Loucy (cell line): ENCODE measurements around the gene RNF149.

ENCODE experiments used
- H2AFZ ChIP-seq: fragments of 200-600 bp; sonication (generic); 2 replicates; pipeline ENCODE4 v1.6.0; 2016; ENCODE audit warnings: antibody characterized with exemption, mild to moderate bottlenecking, low read length, moderate library complexity
- H3F3A ChIP-seq: fragments of 200-600 bp; 2 replicates; pipeline ENCODE4 v1.6.0; 2016; ENCODE audit warnings: antibody characterized with exemption, low read depth, mild to moderate bottlenecking
- H3K27me3 ChIP-seq: fragments of 200-600 bp; sonication (generic); 2 replicates; pipeline ENCODE4 v1.6.1; 2014; ENCODE audit warnings: low read length, mild to moderate bottlenecking; ENCODE audit not compliant: insufficient read depth, poor library complexity, severe bottlenecking
- H3K36me3 ChIP-seq: fragments of 200-600 bp; sonication (generic); 2 replicates; pipeline ENCODE4 v1.6.1; 2016; ENCODE audit warnings: low read length; ENCODE audit not compliant: insufficient read depth
- H3K4me1 ChIP-seq: fragments of 200-600 bp; sonication (generic); 2 replicates; pipeline ENCODE4 v1.5.1; 2014; ENCODE audit warnings: low read length, mild to moderate bottlenecking; ENCODE audit not compliant: insufficient read depth, poor library complexity, severe bottlenecking
- H3K4me2 ChIP-seq: fragments of 200-600 bp; sonication (generic); 2 replicates; pipeline ENCODE4 v1.6.0; 2014; ENCODE audit warnings: antibody characterized with exemption, low read length, low read depth, mild to moderate bottlenecking; ENCODE audit not compliant: poor library complexity, severe bottlenecking
- H3K4me3 ChIP-seq: fragments of 200-600 bp; sonication (generic); 2 replicates; pipeline ENCODE4 v1.5.1; 2014; ENCODE audit warnings: low read length, mild to moderate bottlenecking, mixed read lengths; ENCODE audit not compliant: poor library complexity, severe bottlenecking
- H3K79me2 ChIP-seq: fragments of 200-600 bp; sonication (generic); 2 replicates; pipeline ENCODE4 v1.6.1; 2014; ENCODE audit warnings: low read length; ENCODE audit not compliant: insufficient read depth
- H3K9ac ChIP-seq: fragments of 200-600 bp; sonication (generic); 2 replicates; pipeline ENCODE4 v1.6.0; 2014; ENCODE audit warnings: mild to moderate bottlenecking, low read depth, low read length, moderate library complexity; ENCODE audit not compliant: poor library complexity, severe bottlenecking
- H3K9me2 ChIP-seq: fragments of 200-600 bp; sonication (generic); replicated peaks from 2 replicates; pipeline ENCODE4 v1.6.1; 2016; ENCODE audit warnings: low read depth, low read length, mixed read lengths
- H3K9me3 ChIP-seq: fragments of 200-600 bp; sonication (generic); 2 replicates; pipeline ENCODE4 v1.6.1; 2014; ENCODE audit warnings: mild to moderate bottlenecking, antibody characterized with exemption, low read length, low read depth; ENCODE audit not compliant: insufficient read depth
- H4K20me1 ChIP-seq: fragments of 200-600 bp; sonication (generic); 2 replicates; pipeline ENCODE4 v1.6.0; 2014; ENCODE audit warnings: antibody characterized with exemption, low read length, mild to moderate bottlenecking; ENCODE audit not compliant: insufficient read depth, poor library complexity, severe bottlenecking
- CTCF ChIP-seq: fragments of 200-600 bp; sonication (generic); conservative IDR thresholded peaks from 2 replicates; pipeline ENCODE4 v1.5.1; 2014; ENCODE audit warnings: mild to moderate bottlenecking, antibody characterized with exemption, low read length
- EZH2phosphoT487 ChIP-seq: fragments of 200-600 bp; IDR thresholded peaks from 2 replicates; pipeline ENCODE4 v1.6.1; 2018; ENCODE audit warnings: antibody characterized with exemption, mild to moderate bottlenecking, moderate library complexity, borderline replicate concordance

RNF149 gene

GRCh38 chr2:101307950-101308431 lies 510 bp downstream of the RNF149 start:
- peak overlapping the region; percentile 92 for H3K4me3 ChIP-seq
- H3F3A ChIP-seq = no peaks in the 10 kb centered on the region
- H4K20me1 ChIP-seq = peaks cover 44% of the 10 kb centered on the region
- peak overlapping the region; percentile 97 for H3K4me2 ChIP-seq
- H3K9ac ChIP-seq = peak overlapping the region; percentile 89
- H3K27me3 ChIP-seq = no peaks in the 10 kb centered on the region
- peaks cover 60% of the 10 kb centered on the region for H3K4me1 ChIP-seq
- H3K9me3 ChIP-seq = no peaks in the 10 kb centered on the region
- no peaks in the 10 kb centered on the region for H3K9me2 ChIP-seq
- TF ChIP-seq EZH2phosphoT487 (no peak), CTCF (no peak)
- H2AFZ ChIP-seq = peak overlapping the region; percentile 96
- peaks cover 55% of the 10 kb centered on the region for H3K79me2 ChIP-seq
- H3K36me3 ChIP-seq = no peaks in the 10 kb centered on the region

GRCh38 chr2:101307503-101307902 lies 998 bp downstream of the RNF149 start:
- Histone ChIP-seq H3K4me1 (peaks cover 65% of the 10 kb centered on the region), H3K4me3 (peak overlapping the region; percentile 92), H2AFZ (peak overlapping the region; percentile 96; the same call in 1 of the 2 replicates), H3K27me3 (no peaks in the 10 kb centered on the region), H3K4me2 (peak overlapping the region; percentile 97), H3K36me3 (no peaks in the 10 kb centered on the region), H3K9me3 (no peaks in the 10 kb centered on the region), H3F3A (no peaks in the 10 kb centered on the region), H4K20me1 (peaks cover 49% of the 10 kb centered on the region), H3K9ac (peak overlapping the region; percentile 89), H3K9me2 (no peaks in the 10 kb centered on the region), H3K79me2 (peaks cover 59% of the 10 kb centered on the region)
- TF ChIP-seq EZH2phosphoT487 = no peak
- no peak for TF ChIP-seq CTCF

- Histone ChIP-seq H3K79me2 (peaks cover 70% of the 10 kb centered on the region), H4K20me1 (peaks cover 55% of the 10 kb centered on the region), H3K4me3 (peak overlapping the region; percentile 92), H3K27me3 (no peaks in the 10 kb centered on the region), H3K9ac (peak overlapping the region; percentile 89), H3K4me1 (peaks cover 69% of the 10 kb centered on the region), H3K4me2 (peak overlapping the region; percentile 97), H3F3A (no peaks in the 10 kb centered on the region), H3K9me2 (no peaks in the 10 kb centered on the region), H3K9me3 (no peaks in the 10 kb centered on the region), H3K36me3 (no peaks in the 10 kb centered on the region), H2AFZ (no peak overlapping the region)
- TF ChIP-seq EZH2phosphoT487 (no peak), CTCF (no peak)
These were observed 2.1 kb downstream of the RNF149 start for GRCh38 chr2:101306410-101306809.
